HepG2 (cell line): ENCODE measurements around the gene COG4. TPM values are rescaled to one million over a fixed set of nuclear protein-coding genes. Genes with fewer than 3 reads are reported as not detected.

Experiments
- ATAC-seq: fragments of 200-7000 bp; cut with Tn5 transposase; 3 replicates; pipeline ENCODE4 v1.9.1; 2020; ENCODE audit warnings: mild to moderate bottlenecking, moderate library complexity
- BruUV-seq: library from RNA; stranded (reverse); fragments of 400-500 nt; replicated peaks from 2 replicates; lab custom pipeline; 2021; lab: Mats Ljungman, UMichigan
- CTCF ChIA-PET: fragments of 300-600 bp; formaldehyde crosslinking; extraction: SDS; loops from one replicate; lab custom pipeline; 2021; ENCODE audit warnings: low total read pairs, inconsistent platforms, low intra/inter-chr PET ratio; lab: Yijun Ruan, JAX
- POLR2A ChIA-PET: fragments of 350-600 bp; sonication (Branson Sonifier 250); formaldehyde crosslinking; loops from one replicate; lab custom pipeline; 2020; ENCODE audit warnings: antibody characterized with exemption, inconsistent platforms; lab: Yijun Ruan, JAX
- DNase-seq: peaks from one replicate; pipeline ENCODE4 v3.0.0-alpha.2; 2015; ENCODE audit warnings: low spot score
- FAIRE-seq: peaks from 3 replicates; lab custom pipeline; 2011; peaks lifted over from hg19 to GRCh38; lab: Jason Lieb, UNC
- H2AFZ ChIP-seq: one replicate; pipeline ENCODE4 v1.6.1; 2011; ENCODE audit warnings: low read length, inconsistent platforms
- H3K27ac ChIP-seq: fragments of 300-600 bp; 3 replicates; pipeline ENCODE4 v1.8.0; 2011; ENCODE audit warnings: mixed run types, mild to moderate bottlenecking, mixed read lengths, low read length, inconsistent platforms; ENCODE audit not compliant: insufficient read depth; ENCODE audit errors: extremely low read length
- H3K27me3 ChIP-seq, 2 experiments: fragments of 200-600 bp in 1 of 2; 2 replicates in 1 of 2; 3 replicates in 1 of 2; pipeline versions ENCODE4 v1.6.0 to v1.8.0; 2011; ENCODE audit warnings: low read length in 2 of 2, mild to moderate bottlenecking in 2 of 2, moderate library complexity in 2 of 2, inconsistent platforms in 1 of 2; ENCODE audit not compliant: insufficient read depth in 2 of 2, control insufficient read depth in 1 of 2
- H3K36me3 ChIP-seq, 2 experiments: fragments of 200-600 bp in 1 of 2; replicated peaks in 1 of 2; 2 replicates in 1 of 2; 3 replicates in 1 of 2; pipeline versions ENCODE4 v1.5.1 to v1.8.0; 2011; ENCODE audit warnings: low read length in 2 of 2, inconsistent platforms in 1 of 2; ENCODE audit not compliant: insufficient read depth in 2 of 2, control insufficient read depth in 1 of 2
- H3K4me1 ChIP-seq: 2 replicates; pipeline ENCODE4 v1.5.1; 2012; ENCODE audit warnings: low read length, inconsistent platforms; ENCODE audit not compliant: insufficient read depth
- H3K4me2 ChIP-seq: 2 replicates; pipeline ENCODE4 v1.6.0; 2011; ENCODE audit warnings: low read depth, low read length, inconsistent platforms
- H3K4me3 ChIP-seq, 3 experiments: fragments of 200-600 bp in 1 of 3; sonication (generic), shearing (Covaris generic) in 1 of 3; replicated peaks in 1 of 3; 2 replicates each; pipeline ENCODE4 v1.5.1; 2011 to 2016; ENCODE audit warnings: low read length in 3 of 3, inconsistent platforms in 2 of 3, low read depth in 2 of 3, mild to moderate bottlenecking in 2 of 3, control low read depth in 1 of 3, mixed read lengths in 1 of 3; ENCODE audit not compliant: insufficient read depth in 1 of 3
- H3K79me2 ChIP-seq: one replicate; pipeline ENCODE4 v1.6.1; 2011; ENCODE audit warnings: low read length, inconsistent platforms; ENCODE audit not compliant: insufficient read depth
- H3K9ac ChIP-seq: 2 replicates; pipeline ENCODE4 v1.6.0; 2011; ENCODE audit warnings: mild to moderate bottlenecking, low read depth, low read length, inconsistent platforms; ENCODE audit not compliant: insufficient read depth
- H3K9me3 ChIP-seq: 2 replicates; pipeline ENCODE4 v1.5.1; 2012; ENCODE audit warnings: mild to moderate bottlenecking, low read length
- H4K20me1 ChIP-seq: 2 replicates; pipeline ENCODE4 v1.6.0; 2011; ENCODE audit warnings: inconsistent platforms, mild to moderate bottlenecking, low read length, moderate library complexity; ENCODE audit not compliant: insufficient read depth
- ATM ChIP-seq: fragments of 450-650 bp; IDR thresholded peaks from 2 replicates; pipeline ENCODE4 v1.7.1; 2017; ENCODE audit warnings: mild to moderate bottlenecking, borderline replicate concordance
- GATAD2A ChIP-seq: IDR thresholded peaks from 2 replicates; pipeline ENCODE4 v1.6.1; 2016
- HHEX ChIP-seq: IDR thresholded peaks from 2 replicates; pipeline ENCODE4 v1.6.1; 2016; ENCODE audit warnings: control low read depth
- HOXA9 ChIP-seq: sonication (generic); formaldehyde crosslinking; IDR thresholded peaks from 2 replicates; pipeline ENCODE4 v1.8.1; 2022; ENCODE audit warnings: missing genetic modification reagents, mild to moderate bottlenecking, moderate library complexity, borderline replicate concordance
- HOXD1 ChIP-seq: sonication (generic); formaldehyde crosslinking; IDR thresholded peaks from 2 replicates; pipeline ENCODE4 v1.5.0; 2020; ENCODE audit warnings: missing genetic modification reagents
- MTF1 ChIP-seq: sonication (generic); formaldehyde crosslinking; IDR thresholded peaks from 2 replicates; pipeline ENCODE4 v1.5.0; 2020; ENCODE audit warnings: missing genetic modification reagents
- NR0B2 ChIP-seq: sonication (generic); formaldehyde crosslinking; IDR thresholded peaks from 2 replicates; pipeline ENCODE4 v1.4.0; 2020; ENCODE audit warnings: mild to moderate bottlenecking, missing genetic modification reagents
- RXRA ChIP-seq: sonication (generic); formaldehyde crosslinking; IDR thresholded peaks from 2 replicates; pipeline ENCODE4 v1.5.1; 2020; ENCODE audit warnings: missing genetic modification reagents
- TEAD2 ChIP-seq: sonication (generic); formaldehyde crosslinking; IDR thresholded peaks from 2 replicates; pipeline ENCODE4 v1.9.0; 2021; ENCODE audit warnings: missing genetic modification reagents
- TEAD3 ChIP-seq: optimal IDR thresholded peaks from 2 replicates; pipeline ENCODE3; 2016; ENCODE audit warnings: borderline replicate concordance
- YY1 ChIP-seq: IDR thresholded peaks from 2 replicates; pipeline ENCODE4 v1.6.1; 2011; ENCODE audit warnings: low read length, low read depth, moderate library complexity, mild to moderate bottlenecking; ENCODE audit not compliant: insufficient read depth, insufficient replicate concordance
- ZBTB39 ChIP-seq: sonication (generic); formaldehyde crosslinking; IDR thresholded peaks from 2 replicates; pipeline ENCODE4 v1.5.0; 2020; ENCODE audit warnings: missing genetic modification reagents
- ZMYM3 ChIP-seq: sonication (generic); formaldehyde crosslinking; IDR thresholded peaks from 2 replicates; pipeline ENCODE4 v1.5.1; 2020; ENCODE audit warnings: mild to moderate bottlenecking, missing genetic modification reagents
- ZNF205 ChIP-seq: IDR thresholded peaks from 2 replicates; pipeline ENCODE4 v1.6.1; 2018; ENCODE audit warnings: missing biosample characterization, missing genetic modification reagents
- ZNF317 ChIP-seq: sonication (generic); formaldehyde crosslinking; IDR thresholded peaks from 2 replicates; pipeline ENCODE4 v1.5.0; 2020; ENCODE audit warnings: mild to moderate bottlenecking, missing genetic modification reagents
- ZNF335 ChIP-seq: sonication (generic); formaldehyde crosslinking; IDR thresholded peaks from 2 replicates; pipeline ENCODE4 v1.4.0; 2020; ENCODE audit warnings: missing genetic modification reagents
- ZNF567 ChIP-seq: sonication (generic); formaldehyde crosslinking; IDR thresholded peaks from 2 replicates; pipeline ENCODE4 v1.8.1; 2023; ENCODE audit warnings: mild to moderate bottlenecking, missing genetic modification reagents, borderline replicate concordance
- ZNF615 ChIP-seq: sonication (generic); formaldehyde crosslinking; IDR thresholded peaks from 2 replicates; pipeline ENCODE4 v1.5.0; 2020; ENCODE audit warnings: mild to moderate bottlenecking, missing genetic modification reagents, borderline replicate concordance
- WGBS: methylation state at CpG from one replicate; pipeline ENCODE4 v1.1.6; 2017; ENCODE audit warnings: low lambda C conversion rate; 5-methylcytosine and 5-hydroxymethylcytosine counted together
- in situ Hi-C: cut with HindIII; loops from 2 replicates; pipeline ENCODE4 v1.10.0; 2017; ENCODE audit warnings: low pct_unique_long_range_greater_than_20kb; ENCODE audit not compliant: extremely low pct_ligation_motif_present
- intact Hi-C: fragments of 100-400 bp; cut with micrococcal nuclease; formaldehyde crosslinking; loops from one replicate; pipeline ENCODE4 v1.10.0; 2022; ENCODE audit not compliant: unreplicated experiment
- polyA plus RNA-seq, 8 experiments: library from polyadenylated mRNA; depleted of rRNA in 3 of 8; stranded (reverse) in 7 of 8; unstranded in 1 of 8; fragments of >200 nt; fragmentation: Illumina TruSeq in 4 of 8; extraction: Trizol in 4 of 8; gene quantifications; 2 replicates each; pipeline versions ENCODE4 v1.2.1 to v1.2.3, GENCODE V29; 2011 to 2016; ENCODE audit warnings: low read depth in 4 of 8, missing spikeins in 1 of 8, mixed read lengths in 1 of 8; ENCODE audit not compliant: insufficient read depth in 1 of 8
- total RNA-seq, 5 experiments: library from RNA; depleted of rRNA; stranded (reverse); fragments of >200 nt; fragmentation: Illumina TruSeq; extraction: Trizol; gene quantifications; 2 replicates each; pipeline ENCODE4 v1.2.3, GENCODE V29; 2016; ENCODE audit warnings: low read depth in 1 of 5

COG4 gene
- total and polyA plus RNA-seq, 2 of the 13 experiments (the other 11 are each of a cell fraction or from before 2014, with no cell fraction given), result 51.1 to 73.8 TPM

DNA sequence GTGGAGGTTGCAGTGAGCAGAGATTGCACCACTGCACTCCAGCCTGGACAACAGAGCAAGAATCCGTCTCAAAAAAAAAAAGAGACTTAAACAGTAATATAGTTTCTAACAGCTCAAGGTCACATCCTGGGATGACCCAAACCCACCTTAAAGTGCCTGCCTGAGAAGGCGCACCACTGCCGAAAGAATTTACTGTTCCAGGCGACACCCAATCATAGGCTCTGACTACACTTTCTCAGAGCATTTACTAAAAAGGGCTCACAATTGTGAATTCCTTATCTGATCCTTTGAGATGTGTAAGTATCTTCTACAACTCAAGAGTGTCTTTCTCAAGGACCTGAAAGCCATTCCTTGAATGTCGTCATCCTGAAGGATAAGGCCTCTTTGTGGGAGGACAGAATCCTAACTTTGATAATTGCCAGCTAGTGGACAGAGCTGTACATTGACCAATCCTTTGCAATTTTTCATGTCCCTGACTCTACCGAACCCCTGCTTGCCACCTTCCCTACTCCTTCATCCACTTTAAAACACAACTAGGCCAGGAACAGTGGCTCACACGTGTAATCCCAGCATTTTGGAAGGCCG lies 81.9 kb downstream of the COG4 start (continued):
- TF ChIP-seq RXRA (CRISPR knock-in tag) (no peak), ZBTB39 (CRISPR knock-in tag) (no peak), GATAD2A (CRISPR knock-in tag) (0 out of 2 replicates have a peak, but pooled peaks have one; percentile 10), ZNF205 (CRISPR knock-in tag) (no peak)

- Histone ChIP-seq H3K36me3 (peaks cover 0 to under 1% of the 10 kb centered on the region in 2 experiments; a peak in 1 of 5 replicates), H3K79me2 (peaks cover 27% of the 10 kb centered on the region), H3K27ac (peak overlapping the region; percentile 69), H3K9ac (peak overlapping the region; percentile 79), H4K20me1 (no peaks in the 10 kb centered on the region), H3K9me3 (no peaks in the 10 kb centered on the region), H3K27me3 (no peaks in the 10 kb centered on the region; a peak in 1 of 5 replicates), H2AFZ (no peak overlapping the region), H3K4me2 (peak overlapping the region; percentile 87), H3K4me3 (peak overlapping the region; percentile 82 to 92 (median 89)), H3K4me1 (peaks cover 65% of the 10 kb centered on the region)
- 25% methylated on average over 7 of the region's 11 CpGs for WGBS
- BruUV-seq, result no TSS peak
- FAIRE-seq (peak; percentile 62), DNase-seq (peak; percentile 80), ATAC-seq (peak; percentile 6)
- POLR2A ChIA-PET, result interaction anchor here (0.7 to 8.3 kb wide), 8 partner anchors 10 to 151 kb away, joined by 3 to 78 read pairs (median 8); partner anchors contain the start of genes AARS1 and FCSK
- CTCF ChIA-PET, result no interaction called here
- in situ Hi-C loops, result no loop called here
- intact Hi-C loops, result no loop called here
- no peak for TF ChIP-seq MTF1 (CRISPR knock-in tag)
- no peak for TF ChIP-seq ZNF615 (CRISPR knock-in tag)
- no peak for TF ChIP-seq HOXD1 (CRISPR knock-in tag)
- no peak for TF ChIP-seq HHEX (CRISPR knock-in tag)
- no peak for TF ChIP-seq ATM
- TF ChIP-seq TEAD2 (CRISPR knock-in tag), result no peak
- 0 out of 2 replicates have a peak, but pooled peaks have one; percentile 19 for TF ChIP-seq ZNF567 (CRISPR knock-in tag)
- TF ChIP-seq ZMYM3 (CRISPR knock-in tag), result peak; percentile 86
- no peak for TF ChIP-seq TEAD3 (CRISPR knock-in tag)
- no peak for TF ChIP-seq ZNF335 (CRISPR knock-in tag)
- TF ChIP-seq NR0B2, result 0 out of 2 replicates have a peak, but pooled peaks have one; percentile 31
- TF ChIP-seq YY1, result no peak
- no peak for TF ChIP-seq HOXA9 (CRISPR knock-in tag)
- no peak for TF ChIP-seq ZNF317
Measured at GRCh38 chr16:70440009-70440692, 83.2 kb downstream of the COG4 start.
